ENCODE data around the gene PLP2. TPM values are rescaled to one million over a fixed set of nuclear protein-coding genes. Genes with fewer than 3 reads are reported as not detected.

PLP2 gene
- total RNA-seq, 1 donor from 2014 or later: 0.75 TPM

DNA sequence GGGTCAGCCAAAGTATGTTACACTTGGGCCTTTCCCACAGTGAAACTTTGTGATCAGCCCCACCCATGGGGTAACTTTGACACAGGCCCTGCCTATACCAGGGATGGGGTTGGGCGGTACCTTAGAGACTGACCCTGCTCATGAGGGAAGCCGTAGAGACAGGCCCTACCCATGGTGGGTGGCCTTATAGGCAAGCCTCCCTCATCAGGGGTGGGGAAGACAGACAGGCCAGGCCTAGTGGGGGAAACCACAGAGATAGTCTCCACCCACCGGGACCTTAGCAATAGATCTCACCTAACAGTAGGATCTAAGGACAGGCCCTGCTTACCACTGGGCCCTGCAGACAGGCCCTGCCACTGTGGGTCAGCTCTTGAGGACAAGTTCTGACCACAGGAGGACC is 6.8 kb downstream of the PLP2 start:
- DNase-seq (ENCODE audit: low read depth, low spot score): no peak
- Mint-ChIP-seq H3K36me3 (ENCODE audit: low read depth) (peaks cover 10% of the 10 kb centered on the region), H3K9me3 (peaks cover 4% of the 10 kb centered on the region)

DNA sequence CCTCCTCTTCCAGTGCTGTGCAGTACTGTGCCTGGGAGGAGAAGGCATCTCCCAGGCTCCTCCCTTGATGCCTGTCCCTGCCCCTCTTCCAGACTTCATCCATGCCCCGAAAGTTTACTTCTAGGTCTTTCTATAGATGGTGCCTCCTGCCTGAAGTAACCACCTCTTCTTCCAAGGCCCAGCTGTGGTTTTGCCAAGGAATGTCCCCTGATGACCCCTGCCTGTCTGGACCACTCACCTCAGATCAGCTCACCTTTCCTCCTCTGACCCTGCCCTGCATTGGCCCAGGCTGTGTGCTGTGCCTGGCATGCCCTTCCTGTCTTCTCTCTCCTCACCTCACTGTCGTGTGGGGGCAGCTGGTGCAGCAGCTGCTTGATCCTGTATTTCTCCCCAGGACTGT is 7.7 kb downstream of the PLP2 start:
- Mint-ChIP-seq H3K4me1 (peaks cover 5% of the 10 kb centered on the region), H3K27ac (ENCODE audit: unreplicated experiment) (peak overlapping the region; percentile 82), H3K4me3 (peak overlapping the region; percentile 20), H3K36me3 (ENCODE audit: low read depth) (peaks cover 10% of the 10 kb centered on the region), H3K9me3 (peaks cover 4% of the 10 kb centered on the region), H3K27me3 (ENCODE audit: low read depth) (peaks cover 5% of the 10 kb centered on the region)
- TF ChIP-seq, protein P1, sequence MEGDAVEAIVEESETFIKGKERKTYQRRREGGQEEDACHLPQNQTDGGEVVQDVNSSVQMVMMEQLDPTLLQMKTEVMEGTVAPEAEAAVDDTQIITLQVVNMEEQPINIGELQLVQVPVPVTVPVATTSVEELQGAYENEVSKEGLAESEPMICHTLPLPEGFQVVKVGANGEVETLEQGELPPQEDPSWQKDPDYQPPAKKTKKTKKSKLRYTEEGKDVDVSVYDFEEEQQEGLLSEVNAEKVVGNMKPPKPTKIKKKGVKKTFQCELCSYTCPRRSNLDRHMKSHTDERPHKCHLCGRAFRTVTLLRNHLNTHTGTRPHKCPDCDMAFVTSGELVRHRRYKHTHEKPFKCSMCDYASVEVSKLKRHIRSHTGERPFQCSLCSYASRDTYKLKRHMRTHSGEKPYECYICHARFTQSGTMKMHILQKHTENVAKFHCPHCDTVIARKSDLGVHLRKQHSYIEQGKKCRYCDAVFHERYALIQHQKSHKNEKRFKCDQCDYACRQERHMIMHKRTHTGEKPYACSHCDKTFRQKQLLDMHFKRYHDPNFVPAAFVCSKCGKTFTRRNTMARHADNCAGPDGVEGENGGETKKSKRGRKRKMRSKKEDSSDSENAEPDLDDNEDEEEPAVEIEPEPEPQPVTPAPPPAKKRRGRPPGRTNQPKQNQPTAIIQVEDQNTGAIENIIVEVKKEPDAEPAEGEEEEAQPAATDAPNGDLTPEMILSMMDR (conservative IDR thresholded peaks at IDR 0.05): no peak
- no peak for DNase-seq (ENCODE audit: low read depth, low spot score)

More for the DNA sequence above, 6.8 kb downstream of the PLP2 start:
- no peak overlapping the region for H3K4me3 Mint-ChIP-seq
- no peaks in the 10 kb centered on the region for H3K4me1 Mint-ChIP-seq
- TF ChIP-seq, protein P1 (conservative IDR thresholded peaks at IDR 0.05): no peak
- no peak overlapping the region for H3K27ac Mint-ChIP-seq (ENCODE audit: unreplicated experiment)
- peaks cover 9% of the 10 kb centered on the region for H3K27me3 Mint-ChIP-seq (ENCODE audit: low read depth)

DNA sequence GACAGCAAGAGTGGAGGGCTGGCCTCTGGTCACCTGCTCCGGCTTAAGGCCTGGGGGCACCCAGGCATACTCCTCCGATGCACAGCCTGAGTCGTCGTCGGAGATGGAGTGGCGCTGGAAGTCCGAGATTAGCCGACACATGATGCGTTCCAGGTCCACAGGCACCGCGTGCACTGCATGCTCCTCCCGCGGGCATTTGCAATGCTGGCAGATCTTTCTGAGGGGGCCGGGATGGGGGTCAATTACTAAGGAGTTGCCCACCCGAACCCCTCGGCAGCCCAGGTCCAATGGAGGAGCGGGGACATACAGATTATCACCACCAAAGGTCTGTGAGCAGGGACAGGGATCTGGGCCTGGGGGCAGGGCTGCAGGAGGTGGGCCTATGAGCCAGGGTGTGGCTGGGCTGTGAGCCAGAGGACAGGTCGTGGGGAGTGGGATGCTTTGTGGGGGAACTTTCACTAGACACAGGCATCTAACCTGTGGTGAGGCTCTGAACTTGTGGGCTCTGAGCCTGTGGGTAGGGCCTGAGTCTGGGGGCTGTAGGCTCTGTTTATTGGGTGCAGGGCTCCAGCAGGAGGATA is 12.1 kb downstream of the PLP2 start:
- H3K36me3 Mint-ChIP-seq (ENCODE audit: low read depth): peaks cover 10% of the 10 kb centered on the region
- peaks cover 4% of the 10 kb centered on the region for H3K9me3 Mint-ChIP-seq
- H3K4me3 Mint-ChIP-seq: peak overlapping the region; percentile 79
- TF ChIP-seq, protein P1 (conservative IDR thresholded peaks at IDR 0.05): no peak
- peaks cover 9% of the 10 kb centered on the region for H3K4me1 Mint-ChIP-seq
- H3K27ac Mint-ChIP-seq (ENCODE audit: unreplicated experiment): peak overlapping the region; percentile 27
- no peaks in the 10 kb centered on the region for H3K27me3 Mint-ChIP-seq (ENCODE audit: low read depth)
- DNase-seq (ENCODE audit: low read depth, low spot score): no peak

DNA sequence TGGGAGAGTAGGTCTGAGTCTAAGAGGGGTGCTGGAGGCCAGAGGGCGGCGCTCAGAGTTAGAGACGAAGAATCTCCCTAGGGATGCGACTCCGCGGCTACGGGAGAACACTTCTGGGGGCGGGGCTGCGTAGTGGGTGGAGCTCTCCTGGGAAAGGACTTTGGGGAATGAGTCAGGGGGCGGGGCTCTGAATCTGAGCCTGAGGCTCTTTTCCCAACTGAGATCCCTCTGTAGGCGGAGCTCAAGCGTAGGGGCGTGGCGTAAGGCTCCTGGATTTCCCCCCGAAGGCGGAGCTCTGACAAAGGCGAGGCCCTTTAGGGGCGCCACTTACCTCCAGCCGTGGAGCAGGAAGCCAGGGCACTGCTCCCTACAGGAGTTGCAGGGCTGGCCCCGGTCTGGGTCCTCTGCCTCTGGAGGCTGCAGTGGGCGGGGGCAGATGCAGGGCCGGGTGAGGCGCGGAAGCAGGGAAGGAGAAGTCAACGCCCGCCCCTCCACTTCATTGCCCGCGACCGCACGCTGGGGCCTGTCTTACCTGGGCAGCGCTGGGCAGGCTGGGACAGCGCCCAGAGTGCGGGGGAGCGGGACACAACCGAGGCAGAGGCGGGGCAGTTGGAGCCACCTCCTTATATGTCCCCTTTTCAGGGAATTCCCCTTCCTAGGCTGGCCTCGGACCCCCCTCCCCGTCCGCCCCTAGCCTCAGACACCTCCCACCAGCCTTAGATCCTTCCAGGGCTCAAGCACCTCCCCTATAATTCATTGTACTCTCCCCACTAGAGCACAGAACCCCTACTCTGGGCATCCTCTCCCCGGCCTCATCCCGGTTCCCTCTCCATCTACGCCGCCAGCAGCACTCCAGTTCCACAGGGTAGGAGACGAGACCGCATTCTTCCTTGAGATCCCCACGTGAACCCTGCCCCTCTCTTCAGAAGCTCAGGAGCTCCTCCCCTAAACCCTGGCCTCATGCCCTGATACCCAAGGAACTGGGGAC is 12.9 kb downstream of the PLP2 start:
- TF ChIP-seq, protein P1 (conservative IDR thresholded peaks at IDR 0.05): no peak
- Mint-ChIP-seq H3K36me3 (ENCODE audit: low read depth) (peaks cover 4% of the 10 kb centered on the region), H3K9me3 (no peaks in the 10 kb centered on the region), H3K27me3 (ENCODE audit: low read depth) (no peaks in the 10 kb centered on the region), H3K4me3 (peak overlapping the region; percentile 79), H3K27ac (ENCODE audit: unreplicated experiment) (peak overlapping the region; percentile 27), H3K4me1 (peaks cover 9% of the 10 kb centered on the region)
- DNase-seq (ENCODE audit: low read depth, low spot score): peak; percentile 78

DNA sequence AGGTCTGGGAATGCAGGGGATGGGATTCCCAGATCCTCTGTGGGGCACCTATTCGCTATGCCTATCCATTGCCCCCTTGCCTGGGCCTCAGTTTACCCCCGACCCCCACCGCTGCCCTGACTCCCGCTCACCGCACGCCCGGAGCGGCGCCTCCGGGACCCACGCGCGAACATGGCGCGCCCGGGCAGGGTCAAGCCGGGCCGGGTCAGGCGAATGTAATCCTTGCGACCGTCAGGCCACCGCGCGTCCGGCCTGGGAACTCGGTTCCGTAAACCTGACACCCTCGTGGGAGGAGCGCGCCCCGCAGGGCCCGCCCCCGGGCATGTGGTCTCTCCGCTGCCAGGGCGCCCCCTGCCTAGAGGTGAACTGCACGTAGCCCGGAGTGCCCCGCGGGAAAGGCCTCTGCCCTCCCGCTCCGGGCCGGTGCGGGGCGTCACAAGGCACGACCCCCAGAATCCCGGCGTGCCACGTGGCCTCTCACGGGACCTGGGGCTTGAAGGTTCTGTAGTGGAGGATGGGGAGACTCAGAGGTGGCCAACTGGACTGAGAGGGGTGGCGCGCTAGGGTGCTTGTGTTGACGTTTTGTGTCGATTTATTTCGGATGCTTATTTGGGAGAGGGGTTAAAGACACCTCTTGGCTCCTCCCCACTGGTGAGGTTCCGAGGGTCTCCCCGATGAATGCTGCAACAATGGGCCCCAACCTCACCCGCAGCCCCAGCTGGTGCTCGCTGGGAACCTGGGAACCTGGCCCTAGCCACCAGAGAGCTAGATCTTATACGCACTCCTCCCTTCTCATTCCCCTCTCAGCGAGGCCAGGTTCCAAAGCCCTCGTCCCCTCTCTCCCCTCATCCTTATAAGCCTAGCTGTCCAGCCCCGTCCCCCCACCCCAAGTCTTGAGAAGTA is 14.7 kb downstream of the PLP2 start, which contains the start of gene PRICKLE3:
TSS of gene PRICKLE3 (minus strand) at position 249 of the 903 bp plus-strand sequence. CDS start at position 173, 76 bp downstream.
- Mint-ChIP-seq H3K9me3 (peaks cover 2% of the 10 kb centered on the region), H3K4me3 (peak within 1 kb of the TSS; percentile 70), H3K36me3 (ENCODE audit: low read depth) (peaks cover 4% of the 10 kb centered on the region), H3K27ac (ENCODE audit: unreplicated experiment) (no peak within 1 kb of the TSS), H3K27me3 (ENCODE audit: low read depth) (no peaks in the 10 kb centered on the region), H3K4me1 (peaks cover 19% of the 10 kb centered on the region)
- TF ChIP-seq, protein P1 (conservative IDR thresholded peaks at IDR 0.05): peak; percentile 39
- peak; percentile 50 for DNase-seq (ENCODE audit: low read depth, low spot score)
